ENCODE measurements around the gene PRKCG. TPM values are rescaled to one million over a fixed set of nuclear protein-coding genes. Genes with fewer than 3 reads are reported as not detected.
A peak's percentile ranks its signal among the peaks of the same experiment; 100 is the strongest.

The PRKCG gene
- total RNA-seq, 1 donor from 2014 or later = 0.20 TPM

DNA sequence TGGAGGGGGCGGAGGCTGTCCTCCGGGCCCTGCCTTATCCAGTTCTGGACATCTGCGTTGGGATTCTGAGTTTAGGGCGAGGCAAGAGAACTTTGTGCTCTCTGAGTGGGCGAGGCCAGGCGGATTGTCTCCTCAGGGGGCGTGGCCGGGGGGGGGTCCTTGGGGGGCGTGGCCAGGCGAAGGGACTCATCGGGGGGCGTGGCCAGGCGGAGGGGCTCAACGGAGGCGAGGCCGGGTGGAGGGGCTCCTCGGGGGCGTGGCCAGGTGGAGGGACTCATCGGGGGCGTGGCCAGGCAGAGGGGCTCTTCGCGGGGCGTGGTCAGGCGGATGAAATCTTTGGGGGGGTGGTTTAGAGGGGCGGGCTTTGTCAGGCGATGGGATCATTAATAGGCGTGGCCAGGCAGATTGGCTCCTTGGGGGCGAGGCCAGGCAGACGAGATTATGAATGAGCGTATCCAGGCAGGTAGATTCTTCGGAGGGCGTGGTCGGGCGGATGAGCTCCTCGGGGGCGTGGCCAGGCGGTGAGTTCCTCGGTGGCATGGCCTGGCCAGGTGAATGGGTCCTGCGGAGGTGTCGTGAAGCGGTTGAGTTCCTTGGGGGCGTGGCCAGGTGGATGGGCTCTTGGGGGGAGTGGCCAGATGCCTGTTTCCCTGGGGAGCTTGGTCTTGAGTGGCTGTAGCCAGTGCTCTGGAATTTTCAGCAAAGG lies 16.8 kb downstream of the PRKCG start:
- no peak for DNase-seq

DNA sequence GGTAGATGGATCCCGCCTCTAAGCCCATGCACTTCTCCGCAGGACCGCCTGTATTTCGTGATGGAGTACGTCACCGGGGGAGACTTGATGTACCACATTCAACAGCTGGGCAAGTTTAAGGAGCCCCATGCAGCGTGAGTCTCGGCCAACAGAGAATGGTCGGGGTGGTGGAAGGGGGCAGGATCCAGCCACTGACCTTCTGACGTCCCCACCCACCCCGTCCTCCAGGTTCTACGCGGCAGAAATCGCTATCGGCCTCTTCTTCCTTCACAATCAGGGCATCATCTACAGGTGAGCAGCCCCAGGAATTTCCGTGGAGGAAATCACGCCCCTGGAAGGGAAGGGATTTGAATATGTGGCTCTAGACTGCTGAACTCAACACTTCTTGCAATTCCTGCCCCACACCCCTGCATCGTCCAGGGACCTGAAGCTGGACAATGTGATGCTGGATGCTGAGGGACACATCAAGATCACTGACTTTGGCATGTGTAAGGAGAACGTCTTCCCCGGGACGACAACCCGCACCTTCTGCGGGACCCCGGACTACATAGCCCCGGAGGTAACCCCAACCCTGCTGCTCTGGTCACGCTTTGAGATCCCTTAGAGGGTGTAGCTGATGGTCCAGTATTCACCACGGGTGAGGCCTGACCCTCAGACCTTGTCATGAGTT lies 18.3 kb downstream of the PRKCG start:
- DNase-seq = no peak

DNA sequence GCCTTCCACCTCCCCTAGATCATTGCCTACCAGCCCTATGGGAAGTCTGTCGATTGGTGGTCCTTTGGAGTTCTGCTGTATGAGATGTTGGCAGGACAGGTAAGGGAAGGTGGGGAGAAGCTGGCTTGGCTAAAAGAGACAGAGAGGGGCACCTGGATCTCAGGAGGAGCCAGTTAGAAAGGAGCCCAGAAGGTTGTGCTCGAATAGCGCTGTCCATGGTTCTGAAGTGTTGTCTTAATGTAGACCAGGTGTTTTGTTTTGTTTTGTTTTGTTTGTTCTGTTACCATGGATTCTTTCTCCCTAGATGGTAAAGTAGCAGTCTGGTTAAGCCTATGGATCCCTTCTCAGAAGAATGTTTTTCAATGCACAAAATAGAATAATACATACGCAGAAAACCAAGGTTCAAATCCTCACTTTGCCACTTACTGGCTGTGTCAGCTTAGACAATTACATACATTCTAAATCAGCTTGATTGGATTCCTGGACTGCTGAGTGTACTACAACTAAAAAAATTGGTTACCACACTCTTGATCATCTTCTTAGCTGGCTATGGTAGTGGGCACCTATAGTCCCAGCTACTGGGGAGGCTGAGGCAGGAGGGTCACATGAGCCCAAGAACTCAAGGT lies 21.2 kb downstream of the PRKCG start:
- DNase-seq = peak; percentile 10

DNA sequence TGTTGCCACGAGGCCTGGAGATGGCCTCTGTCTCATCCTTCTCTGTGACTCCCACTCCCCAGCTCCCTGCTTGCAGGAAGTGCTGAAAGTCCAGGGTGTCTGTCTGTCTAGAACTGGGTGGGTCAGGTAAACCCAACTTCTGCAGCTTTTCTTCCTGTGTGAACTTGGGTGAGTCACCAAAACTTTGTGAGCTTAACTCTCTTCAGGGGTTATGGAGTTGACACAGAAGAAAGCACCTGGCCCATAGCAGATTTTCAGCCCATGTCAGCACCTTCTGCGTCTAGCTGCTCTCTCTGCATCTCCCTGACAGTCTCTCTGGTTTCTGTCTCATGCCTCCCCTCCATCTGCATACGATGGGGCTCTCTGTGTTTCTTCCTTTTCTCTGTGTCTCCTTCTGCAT lies 22.9 kb downstream of the PRKCG start:
- no peak for DNase-seq

DNA sequence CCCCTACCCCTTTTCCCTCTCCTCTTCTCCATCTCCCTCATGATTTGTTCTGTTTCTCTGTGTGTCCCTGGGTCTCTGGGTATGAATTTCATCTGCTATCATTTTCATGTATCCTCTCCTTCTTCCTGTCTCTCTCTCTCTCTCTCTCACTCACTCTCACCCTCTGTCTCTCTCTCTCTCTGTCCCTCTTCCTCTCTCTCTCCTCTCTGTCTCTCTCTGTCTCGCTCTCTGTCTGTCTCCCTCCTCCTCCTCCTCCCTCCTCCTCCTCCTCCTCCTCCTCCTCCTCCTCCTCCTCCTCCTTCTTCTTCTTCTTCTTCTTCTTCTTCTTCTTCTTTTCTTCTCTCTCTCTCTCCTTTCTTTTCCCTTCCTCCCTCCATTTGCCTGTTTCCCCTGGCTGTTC lies 23.8 kb downstream of the PRKCG start:
- no peak for DNase-seq

DNA sequence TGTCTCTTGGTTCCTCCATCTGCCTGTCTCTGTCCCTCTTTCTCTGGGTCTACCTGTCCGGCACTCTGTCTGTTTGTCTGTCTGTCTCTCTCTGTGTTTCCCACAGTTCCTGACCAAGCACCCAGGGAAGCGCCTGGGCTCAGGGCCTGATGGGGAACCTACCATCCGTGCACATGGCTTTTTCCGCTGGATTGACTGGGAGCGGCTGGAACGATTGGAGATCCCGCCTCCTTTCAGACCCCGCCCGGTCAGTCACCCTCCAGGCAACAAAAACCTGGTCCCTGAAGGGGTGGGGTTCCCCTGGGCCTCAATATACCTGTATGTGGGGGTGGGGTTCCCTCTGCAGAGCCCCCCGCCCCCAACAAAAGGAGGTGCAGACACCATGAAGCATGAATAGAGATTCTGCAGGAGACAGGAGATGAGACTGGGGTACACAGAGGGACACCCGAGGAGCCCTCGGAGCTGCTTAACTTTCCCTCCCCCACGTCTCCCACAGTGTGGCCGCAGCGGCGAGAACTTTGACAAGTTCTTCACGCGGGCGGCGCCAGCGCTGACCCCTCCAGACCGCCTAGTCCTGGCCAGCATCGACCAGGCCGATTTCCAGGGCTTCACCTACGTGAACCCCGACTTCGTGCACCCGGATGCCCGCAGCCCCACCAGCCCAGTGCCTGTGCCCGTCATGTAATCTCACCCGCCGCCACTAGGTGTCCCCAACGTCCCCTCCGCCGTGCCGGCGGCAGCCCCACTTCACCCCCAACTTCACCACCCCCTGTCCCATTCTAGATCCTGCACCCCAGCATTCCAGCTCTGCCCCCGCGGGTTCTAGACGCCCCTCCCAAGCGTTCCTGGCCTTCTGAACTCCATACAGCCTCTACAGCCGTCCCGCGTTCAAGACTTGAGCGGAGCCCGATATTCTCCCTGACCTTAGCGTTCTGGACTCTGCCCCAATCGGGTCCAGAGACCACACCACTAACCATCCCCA lies 24.5 kb downstream of the PRKCG start:
- DNase-seq = no peak

DNA sequence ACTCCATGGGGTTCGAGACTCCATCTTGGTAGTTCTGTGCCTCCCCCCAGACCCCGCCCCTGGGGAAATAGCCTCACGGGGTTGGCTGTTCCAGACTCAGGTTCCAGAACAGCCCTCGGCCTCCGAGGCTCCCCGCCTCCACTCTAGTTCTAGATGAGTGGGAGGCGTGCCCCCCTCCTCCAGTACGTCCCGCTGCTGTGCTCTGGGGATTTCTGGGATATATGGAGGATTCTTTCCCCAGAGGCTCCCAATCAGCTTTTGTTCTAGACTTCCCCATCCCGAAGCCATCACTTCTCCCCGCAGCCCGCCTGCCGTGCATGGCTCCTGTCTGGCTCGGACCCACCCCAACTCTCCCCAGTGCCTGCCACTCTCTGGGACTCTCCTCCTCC lies 25.2 kb downstream of the PRKCG start:
- no peak for DNase-seq

DNA sequence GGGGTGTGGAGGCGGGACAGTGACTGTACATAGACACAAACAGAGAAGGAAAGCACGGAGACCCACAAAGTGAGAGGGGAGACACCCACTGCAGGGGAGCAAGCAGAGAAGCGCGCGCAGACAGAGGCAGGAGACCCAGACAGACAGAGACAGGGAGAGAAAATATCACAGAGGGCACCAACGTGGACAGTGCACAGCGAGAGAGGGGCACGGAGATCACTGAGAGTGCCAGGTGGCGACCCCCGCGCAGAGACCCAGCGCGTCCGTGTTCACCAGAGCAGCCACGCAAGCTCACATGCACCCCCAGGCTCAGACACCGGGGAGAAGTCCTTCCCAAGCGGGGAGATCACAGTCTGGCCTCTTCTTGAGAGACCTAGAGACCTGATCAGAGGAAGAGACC lies 25.7 kb downstream of the PRKCG start:
- no peak for DNase-seq

DNA sequence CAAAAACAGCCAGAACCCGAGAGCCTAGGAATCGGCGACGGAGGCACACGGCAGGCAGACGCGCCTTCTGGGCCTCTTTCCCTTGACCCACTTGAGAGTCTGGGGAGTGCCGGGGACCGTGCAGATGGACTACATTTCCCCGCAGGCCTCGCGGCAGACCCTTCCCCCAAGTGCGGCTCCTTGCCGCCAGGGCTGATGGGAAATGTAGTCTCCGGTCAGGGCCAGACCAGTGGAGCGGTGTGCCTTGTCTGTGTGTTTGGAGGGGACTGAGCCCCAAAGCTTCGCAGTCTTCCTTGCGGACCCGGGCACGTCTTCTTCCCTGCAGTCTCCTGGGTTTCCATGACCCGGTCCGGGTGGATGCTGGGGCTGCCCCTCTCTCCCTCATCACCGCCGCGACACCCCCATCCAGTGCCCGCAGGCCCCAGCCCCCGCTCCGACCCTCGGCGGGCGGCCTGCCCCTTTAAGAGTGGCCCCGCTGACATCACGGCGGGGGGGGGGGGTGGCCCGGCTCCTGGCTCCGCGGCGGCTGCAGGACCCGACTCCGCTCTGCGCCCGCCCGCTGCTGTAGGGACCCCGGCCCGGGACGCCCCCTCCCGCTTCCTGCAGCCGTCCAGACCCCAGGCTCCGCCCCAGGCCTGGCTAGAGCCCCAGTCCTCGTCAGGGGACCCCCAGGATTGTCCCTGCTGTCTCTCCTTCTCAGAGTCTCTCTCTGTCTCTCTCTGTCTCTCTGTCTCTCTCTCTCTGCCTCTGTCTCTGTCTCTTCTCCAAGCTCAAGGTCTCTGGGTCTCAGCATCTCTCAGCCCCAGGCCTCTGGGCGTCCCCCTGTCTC lies 26.3 kb downstream of the PRKCG start:
- DNase-seq = no peak

DNA sequence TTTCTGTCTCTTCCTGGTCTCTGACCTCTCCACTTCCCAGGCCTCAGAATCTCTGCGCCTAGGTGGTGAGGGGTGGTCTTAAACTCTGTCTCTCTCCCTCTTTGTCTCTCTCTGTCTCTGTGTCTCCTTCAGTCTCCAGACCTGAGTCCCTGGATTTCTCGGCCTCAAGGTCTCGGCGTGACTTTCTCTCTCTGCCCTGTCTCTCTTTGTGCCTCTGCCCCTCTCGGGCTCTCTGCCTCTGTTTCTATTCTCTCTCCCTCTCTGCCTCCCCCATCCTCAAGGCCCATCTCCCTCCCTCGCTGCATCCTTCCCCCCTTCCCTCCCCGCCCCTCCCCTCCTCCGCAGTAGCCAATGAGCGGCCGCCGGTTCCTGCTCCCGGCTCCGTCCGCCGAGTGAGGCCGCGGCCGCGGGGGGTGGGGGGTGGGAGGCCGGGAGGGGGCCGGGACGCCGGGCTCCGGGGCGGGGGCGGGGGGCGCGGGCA lies 27.0 kb downstream of the PRKCG start, which contains the start of gene CACNG7:
TSS of gene CACNG7 (plus strand) at position 344 of the 481 bp plus-strand sequence. CDS start 3,554 bp downstream, outside the sequence.
- no peak for DNase-seq

DNA sequence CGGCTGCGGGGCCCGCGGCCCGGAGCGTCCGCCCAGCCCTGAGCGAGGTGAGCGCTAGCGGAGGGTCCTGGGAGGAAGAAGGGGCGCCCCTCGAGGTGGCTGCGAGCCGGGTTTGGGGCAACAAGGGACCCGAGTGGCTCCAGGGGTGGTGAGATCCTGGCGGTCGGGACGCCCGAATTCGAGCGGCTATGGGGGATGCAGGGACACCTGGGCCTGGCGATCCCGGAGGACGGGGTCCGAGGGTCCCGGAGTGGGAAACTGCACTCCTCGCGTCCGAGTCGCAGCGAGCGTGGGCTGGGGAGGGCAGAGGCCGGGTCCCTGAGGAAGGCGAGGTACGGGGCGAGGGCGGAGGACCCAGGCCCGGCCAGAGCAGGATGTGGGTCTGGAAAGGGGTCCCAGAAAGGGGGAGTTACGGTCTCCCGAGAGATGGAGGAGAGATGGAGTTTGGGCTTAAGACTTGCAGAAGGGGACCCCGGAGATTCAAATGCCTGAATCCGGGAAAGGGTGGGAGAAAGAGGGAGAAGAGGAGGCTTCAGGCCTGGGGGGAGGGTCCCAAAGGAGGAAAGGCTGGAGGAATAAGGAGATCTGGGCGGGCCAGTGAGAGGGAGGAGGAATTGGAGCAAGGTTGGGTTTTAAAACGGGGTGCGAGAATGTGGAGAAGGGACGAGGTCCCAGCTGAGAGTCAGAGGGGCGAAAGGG lies 27.6 kb downstream of the PRKCG start:
- no peak for DNase-seq

DNA sequence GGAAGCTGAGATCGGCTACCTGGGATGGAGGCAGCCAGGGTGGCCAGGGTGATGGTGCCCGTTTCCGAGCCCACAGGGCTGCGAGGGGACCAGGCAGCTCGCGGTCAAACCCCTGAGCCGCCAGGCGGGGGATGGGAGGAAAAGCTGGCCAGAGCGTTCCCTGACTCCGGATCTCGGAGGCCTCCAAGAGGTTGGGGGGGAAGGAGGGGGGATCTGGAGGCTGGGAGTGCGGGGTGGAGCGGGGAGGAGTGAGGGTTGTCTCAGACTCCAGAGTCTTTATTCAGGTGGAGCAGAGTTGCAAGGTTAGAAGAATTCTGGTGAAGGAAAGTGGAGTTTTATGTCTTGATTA lies 28.1 kb downstream of the PRKCG start:
- DNase-seq = no peak

DNA sequence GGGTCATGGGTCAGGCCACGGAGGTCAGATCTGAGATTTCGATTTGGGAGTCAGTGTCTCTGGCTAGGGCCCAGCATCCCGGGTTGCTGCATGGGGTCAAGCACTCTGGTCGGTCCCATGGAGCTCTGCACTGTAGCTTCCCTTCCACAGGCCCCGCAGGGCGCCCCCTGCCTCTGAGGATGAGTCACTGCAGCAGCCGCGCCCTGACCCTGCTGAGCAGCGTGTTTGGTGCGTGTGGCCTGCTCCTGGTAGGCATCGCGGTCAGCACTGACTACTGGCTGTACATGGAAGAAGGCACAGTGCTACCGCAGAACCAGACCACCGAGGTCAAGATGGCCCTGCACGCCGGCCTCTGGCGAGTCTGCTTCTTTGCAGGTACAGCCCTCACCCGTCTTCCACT lies 30.7 kb downstream of the PRKCG start:
- DNase-seq = no peak

DNA sequence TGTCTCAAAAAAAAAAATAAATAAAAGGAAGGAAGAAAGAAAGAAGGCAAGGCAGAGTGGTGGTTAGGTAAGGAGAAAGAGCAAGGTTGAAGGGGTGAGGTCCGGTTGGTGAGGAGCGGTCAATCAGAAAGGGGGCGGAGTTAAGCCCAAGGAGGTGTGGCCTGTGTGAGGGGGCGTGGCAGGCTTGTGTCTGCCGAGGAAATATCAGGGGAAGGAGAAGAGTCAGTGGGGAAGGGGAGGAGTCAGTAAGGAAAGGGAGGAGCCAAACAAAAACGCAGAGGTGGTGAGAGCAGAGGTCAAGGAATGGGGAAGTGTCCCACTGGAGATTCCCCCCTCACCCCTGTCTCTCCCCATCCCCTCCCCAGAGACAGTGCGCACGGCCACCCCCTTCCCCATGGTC lies 33.0 kb downstream of the PRKCG start:
- no peak for DNase-seq

DNA sequence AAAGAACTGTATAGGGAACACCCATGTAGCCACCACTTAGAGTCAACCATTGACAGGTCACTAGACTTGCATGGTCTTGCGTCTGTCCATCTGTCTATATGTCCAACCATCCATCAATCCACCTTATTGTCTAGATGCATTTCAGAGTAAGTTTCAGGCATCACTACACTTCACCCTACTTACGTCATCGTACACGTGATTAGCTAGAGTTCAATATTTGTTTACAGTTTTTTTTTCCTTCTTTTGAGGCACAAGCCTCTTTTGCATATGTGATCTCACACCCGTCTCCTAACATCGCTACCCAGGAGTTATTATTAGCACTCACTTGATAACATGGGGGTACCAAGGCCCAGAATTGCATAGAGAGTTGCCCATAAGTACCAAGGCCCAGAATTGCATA lies 34.0 kb downstream of the PRKCG start:
- DNase-seq = no peak

DNA sequence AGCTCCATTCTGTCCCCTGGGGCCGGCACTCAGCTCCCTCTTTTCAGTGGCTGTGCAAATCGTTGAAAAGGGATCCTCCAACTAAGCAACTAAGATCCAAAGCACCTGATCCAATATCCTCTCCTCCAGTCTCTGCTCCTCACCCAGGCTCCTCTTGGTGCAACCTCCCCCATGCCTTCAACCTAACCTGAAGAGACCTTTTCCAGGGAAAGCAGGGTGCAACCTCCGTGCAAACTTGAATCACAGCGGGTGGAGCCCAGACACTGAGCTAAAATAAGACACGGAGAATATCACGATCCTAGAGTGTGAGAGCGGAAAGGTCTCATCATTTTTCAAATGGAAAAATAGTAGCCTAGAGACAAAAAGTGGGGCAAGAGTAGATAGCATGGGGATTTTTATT lies 35.4 kb downstream of the PRKCG start:
- DNase-seq = no peak

DNA sequence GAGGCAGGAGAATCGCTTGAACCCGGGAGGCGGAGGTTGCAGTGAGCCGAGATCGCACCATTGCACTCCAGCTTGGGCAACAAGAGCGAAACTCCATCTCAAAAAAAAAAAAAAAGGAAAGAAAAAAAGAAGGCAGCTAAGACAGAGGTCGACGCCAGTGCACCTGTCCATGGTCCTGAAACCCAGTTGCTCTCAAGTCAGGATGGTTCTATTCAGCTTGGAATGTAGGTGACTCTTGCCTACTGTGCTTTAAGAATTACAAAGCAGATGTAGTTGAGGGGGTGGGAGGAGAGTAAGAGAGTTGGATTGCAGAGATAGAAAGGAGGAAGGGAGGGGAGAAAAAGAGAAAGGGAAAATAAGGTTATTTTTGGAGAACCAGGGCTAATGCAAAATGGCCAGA lies 45.7 kb downstream of the PRKCG start:
- no peak for DNase-seq

DNA sequence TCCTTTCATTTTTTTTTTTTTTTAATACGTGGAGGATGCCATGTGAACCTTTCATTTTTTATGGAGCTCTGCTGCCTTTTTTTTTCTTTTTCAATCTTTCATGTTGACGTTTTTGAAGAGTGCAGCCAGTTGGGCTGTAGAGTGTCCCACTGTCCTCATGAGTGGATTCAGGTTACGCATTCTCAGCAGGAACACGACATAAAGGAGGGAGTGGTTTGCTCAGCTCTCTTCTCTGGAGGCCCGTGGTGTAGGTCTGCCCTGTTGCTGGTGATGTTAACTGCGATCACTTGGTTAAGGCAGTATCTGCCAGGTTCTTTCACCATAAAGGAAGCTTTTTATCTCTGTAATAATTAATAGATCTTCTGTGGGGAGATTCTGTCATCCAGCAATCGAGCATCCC lies 54.0 kb downstream of the PRKCG start:
- no peak for DNase-seq

DNA sequence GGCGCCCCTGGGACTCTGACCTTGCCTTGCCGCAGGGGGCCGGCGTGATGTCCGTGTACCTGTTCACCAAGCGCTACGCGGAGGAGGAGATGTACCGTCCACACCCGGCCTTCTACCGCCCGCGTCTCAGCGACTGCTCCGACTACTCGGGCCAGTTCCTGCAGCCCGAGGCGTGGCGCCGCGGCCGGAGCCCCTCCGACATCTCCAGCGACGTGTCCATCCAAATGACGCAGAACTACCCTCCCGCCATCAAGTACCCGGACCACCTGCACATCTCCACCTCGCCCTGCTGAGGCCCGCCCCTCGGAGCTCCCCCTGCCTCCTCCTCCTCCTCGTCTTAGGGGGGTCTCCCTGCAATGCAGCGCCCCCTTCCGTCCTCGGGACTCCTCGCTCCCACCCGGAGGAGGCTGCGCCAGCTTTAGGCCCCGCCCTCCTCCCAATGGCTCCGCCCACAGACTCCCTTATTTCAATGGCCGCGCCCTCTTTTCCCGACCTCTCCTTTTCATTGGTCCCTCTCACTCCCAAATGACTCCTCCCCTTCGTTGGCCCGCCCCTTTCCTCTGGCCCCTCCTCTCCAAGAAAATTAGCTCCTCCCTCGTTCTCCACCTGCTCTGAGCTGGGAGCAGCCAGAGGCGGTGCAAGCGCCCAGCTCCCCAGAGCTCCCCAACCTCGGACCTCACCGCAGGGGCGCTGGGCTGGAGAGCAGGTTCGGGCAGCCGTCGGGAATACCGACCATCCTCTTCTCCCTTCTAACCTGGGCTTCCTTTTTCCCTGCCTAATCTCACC lies 60.2 kb downstream of the PRKCG start:
- no peak for DNase-seq

DNA sequence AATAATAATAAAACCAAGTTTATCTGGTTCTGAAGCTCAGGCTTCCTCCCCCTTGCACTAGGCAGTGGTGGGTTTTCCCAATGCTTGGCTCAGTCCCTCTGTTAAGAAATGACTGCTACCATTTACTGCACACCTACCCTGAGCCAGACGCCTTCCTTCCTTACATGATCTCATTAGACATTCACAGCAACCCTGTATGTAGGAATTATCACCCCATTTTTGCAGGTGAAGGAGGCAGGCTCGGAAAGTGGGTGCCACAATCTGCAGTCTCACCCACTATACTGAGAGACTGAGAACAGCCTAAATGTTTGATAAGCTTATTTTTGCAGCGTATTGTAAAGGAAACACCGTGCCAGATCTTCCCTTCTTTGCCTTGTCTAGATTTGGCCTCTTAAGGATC lies 62.4 kb downstream of the PRKCG start:
- DNase-seq = no peak
